Fibroblast of skin of left quadriceps (primary cell): ENCODE measurements around the gene RPS21.
A peak's percentile ranks its signal among the peaks of the same experiment; 100 is the strongest.

Source experiments
- DNase-seq, 2 experiments: peaks; one replicate each; pipeline ENCODE4 v3.0.0-alpha.2; 2013; ENCODE audit warnings: low read depth in 2 of 2

Gene RPS21

GRCh38 chr20:62386383-62387218 lies at the start of gene RPS21:
RPS21 (plus strand) TSS chr20:62387103; CDS start chr20:62387339, 236 bp downstream.
- DNase-seq, result peak; percentile 60 to 70

- DNase-seq, result no peak
Measured at GRCh38 chr20:62337558-62338293, 49.2 kb upstream of the RPS21 start.

GRCh38 chr20:62338294-62338620 lies 48.6 kb upstream of the RPS21 start:
- DNase-seq, result no peak

- no peak for DNase-seq
Measured at GRCh38 chr20:62339647-62340062, 47.2 kb upstream of the RPS21 start.

GRCh38 chr20:62342910-62343309 lies 44.0 kb upstream of the RPS21 start:
- no peak for DNase-seq

GRCh38 chr20:62344092-62344491 lies 42.8 kb upstream of the RPS21 start:
- DNase-seq, result no peak

GRCh38 chr20:62344782-62345181 lies 42.1 kb upstream of the RPS21 start:
- no peak for DNase-seq

- no peak for DNase-seq
Measured at GRCh38 chr20:62345681-62346370, 41.1 kb upstream of the RPS21 start.

- no peak for DNase-seq
Measured at GRCh38 chr20:62346398-62347150, 40.3 kb upstream of the RPS21 start.

GRCh38 chr20:62347151-62347404 lies 39.8 kb upstream of the RPS21 start:
- DNase-seq, result no peak

GRCh38 chr20:62347445-62347844 lies 39.5 kb upstream of the RPS21 start:
- DNase-seq, result no peak

- no peak for DNase-seq
Measured at GRCh38 chr20:62348604-62349003, 38.3 kb upstream of the RPS21 start.

- DNase-seq, result no peak
Measured at GRCh38 chr20:62349556-62350097, 37.3 kb upstream of the RPS21 start.

- no peak for DNase-seq
Measured at GRCh38 chr20:62350098-62350628, 36.7 kb upstream of the RPS21 start.

GRCh38 chr20:62350629-62351422 lies 36.1 kb upstream of the RPS21 start:
- DNase-seq, result no peak

GRCh38 chr20:62351469-62352401 lies 35.2 kb upstream of the RPS21 start:
- no peak for DNase-seq

GRCh38 chr20:62352402-62353288 lies 34.3 kb upstream of the RPS21 start:
- DNase-seq, result no peak

- no peak for DNase-seq
Measured at GRCh38 chr20:62353289-62354030, 33.4 kb upstream of the RPS21 start.
